Glomerular visceral epithelial cell (primary cell): Measurements from ENCODE around the gene PABPN1L.
A peak's percentile ranks its signal among the peaks of the same experiment; 100 is the strongest.
"Not testable (repeated sequence)": the region's sequence is repeated elsewhere in the genome, so short reads cannot be mapped to it uniquely, and the experiment has no call there.

Experiments
- DNase-seq: peaks from one replicate; pipeline ENCODE4 v3.0.0-alpha.2; 2016; ENCODE audit errors: extremely low spot score

Gene PABPN1L

GRCh38 chr16:88827727-88828126 is 38.7 kb downstream of the PABPN1L start:
- no peak for DNase-seq

- no peak for DNase-seq
Measured at GRCh38 chr16:88826070-88826840, 40.2 kb downstream of the PABPN1L start.

DNA sequence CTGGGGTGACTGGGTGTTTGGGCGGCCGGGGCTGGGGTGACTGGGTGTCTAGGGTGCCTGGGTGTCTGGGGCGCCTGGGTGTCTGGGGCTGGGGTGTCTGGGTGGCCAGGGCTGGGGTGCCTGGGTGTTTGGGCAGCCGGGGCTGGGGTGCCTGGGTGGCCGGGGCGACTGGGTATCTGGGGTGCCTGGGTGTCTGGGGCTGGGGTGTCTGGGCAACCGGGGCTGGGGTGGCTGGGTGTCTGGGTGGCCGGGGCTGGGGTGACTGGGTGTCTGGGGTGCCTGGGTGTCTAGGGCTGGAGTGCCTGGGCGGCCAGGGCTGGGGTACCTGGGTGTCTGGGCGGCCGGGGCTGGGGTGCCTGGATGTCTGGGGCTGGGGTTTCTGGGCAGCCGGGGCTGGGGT is 41.3 kb downstream of the PABPN1L start:
- DNase-seq = no peak

DNA sequence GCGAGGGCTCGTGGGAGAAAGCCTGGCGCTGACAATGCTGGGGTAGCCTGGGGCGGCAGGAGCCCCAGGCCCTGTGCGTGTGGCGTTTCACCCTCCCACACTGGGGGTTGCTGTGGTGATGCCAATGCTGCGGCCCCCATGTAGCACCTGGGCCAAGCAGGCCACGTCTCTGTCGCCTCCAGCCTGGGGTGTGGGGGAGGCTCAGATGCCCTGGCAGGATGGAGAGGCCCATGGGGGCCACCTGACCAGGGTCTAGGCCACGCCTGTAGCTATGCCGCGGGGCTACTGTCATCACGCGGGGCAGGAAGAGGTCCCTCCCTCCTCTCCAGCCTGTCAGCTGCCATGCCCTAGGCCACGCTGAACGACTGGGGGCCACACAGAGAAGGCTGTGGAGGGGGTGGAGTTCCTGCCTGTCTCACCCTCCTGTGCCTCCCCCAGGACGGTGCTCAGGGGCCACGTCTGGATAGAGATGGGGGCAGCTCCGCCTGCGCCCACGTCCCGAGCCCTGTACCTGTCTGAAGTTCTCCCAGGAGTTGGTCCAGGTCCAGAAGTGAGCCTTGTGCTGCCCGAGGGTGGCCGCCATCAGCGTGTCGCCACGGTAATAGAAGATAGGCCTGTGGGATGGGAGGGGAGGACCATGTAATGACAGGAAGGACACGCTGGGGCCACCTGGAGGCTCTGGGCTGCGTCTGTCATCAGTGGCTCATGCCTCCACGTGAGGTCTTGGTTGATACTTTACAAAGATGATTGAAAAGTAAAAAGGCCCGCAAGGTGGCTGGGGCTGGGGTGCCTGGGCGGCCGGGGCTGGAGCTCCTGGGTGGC is 42.0 kb downstream of the PABPN1L start:
- no peak for DNase-seq

- not testable (repeated sequence) for DNase-seq
Measured at GRCh38 chr16:88823646-88824045, 42.8 kb downstream of the PABPN1L start.

GRCh38 chr16:88822281-88823040 is 44.0 kb downstream of the PABPN1L start:
- DNase-seq = no peak

DNA sequence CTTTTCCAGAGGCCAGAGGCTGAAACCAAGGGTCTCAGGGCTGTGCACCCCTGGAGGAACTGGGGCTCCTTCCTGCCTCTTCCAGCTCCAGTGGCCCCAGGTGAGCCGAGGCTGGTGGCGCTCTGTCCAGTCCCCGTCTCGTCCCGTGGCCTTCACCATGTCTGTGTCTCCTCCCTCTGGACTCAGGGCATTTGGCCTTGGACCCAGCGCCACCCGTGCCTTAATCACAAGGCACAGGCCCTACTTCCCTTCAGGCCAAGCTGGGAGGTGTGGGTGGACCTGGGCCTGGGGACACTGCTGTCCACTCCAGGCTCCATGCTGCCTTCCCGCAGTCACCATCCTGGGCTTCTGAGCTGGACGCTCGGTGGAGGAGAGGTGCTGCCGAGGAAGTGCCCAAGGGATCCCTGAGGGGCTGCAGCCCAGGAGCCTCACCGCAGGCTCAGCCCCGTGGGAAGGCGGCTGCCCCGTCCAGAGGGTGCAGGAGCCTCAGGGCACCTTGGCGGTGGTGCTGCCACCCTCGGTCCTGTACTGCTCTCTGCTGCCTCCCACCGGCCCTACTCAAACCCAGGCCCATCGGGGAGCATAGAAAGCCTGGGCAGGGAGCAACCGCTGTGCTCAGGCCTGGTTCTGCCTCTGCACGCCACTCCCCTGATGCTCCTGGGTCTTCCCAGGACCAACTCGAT is 45.2 kb downstream of the PABPN1L start:
- DNase-seq = no peak

DNA sequence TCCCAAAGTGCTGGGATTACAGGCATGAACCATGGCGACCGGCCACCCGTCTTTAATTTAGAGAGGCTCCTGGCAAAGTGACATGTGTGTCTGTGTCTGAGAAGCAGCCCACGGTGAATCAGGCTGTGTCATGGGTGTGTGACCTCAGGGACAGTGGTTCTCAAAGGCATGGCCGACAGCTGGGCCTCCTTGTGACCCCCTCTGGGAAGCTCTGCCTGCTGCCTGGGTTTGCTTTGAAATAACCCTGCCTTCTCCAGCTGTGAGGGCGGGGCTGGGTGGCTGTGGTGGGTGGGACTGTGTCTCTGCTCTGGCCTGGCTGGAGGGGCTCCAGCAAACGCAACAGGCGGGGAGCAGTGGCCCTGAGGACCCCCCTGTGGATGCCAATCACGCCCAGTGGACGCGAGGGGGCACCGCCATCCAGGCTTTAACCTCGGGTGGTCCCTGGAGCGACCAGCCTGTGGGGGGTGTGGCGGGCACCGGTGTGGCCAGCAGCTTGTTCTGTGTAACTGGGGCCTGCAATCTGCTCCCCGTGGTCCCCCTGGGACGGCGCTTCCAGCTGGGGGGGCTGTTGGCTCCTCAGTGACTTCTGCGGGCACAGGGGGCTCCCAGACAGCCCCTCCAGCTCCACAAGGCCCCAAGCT is 46.0 kb downstream of the PABPN1L start:
- no peak for DNase-seq

- DNase-seq = no peak
Measured at GRCh38 chr16:88819126-88819525, 47.3 kb downstream of the PABPN1L start.

- no peak for DNase-seq
Measured at GRCh38 chr16:88818575-88818874, 47.9 kb downstream of the PABPN1L start.

- no peak for DNase-seq
Measured at GRCh38 chr16:88817785-88818574, 48.5 kb downstream of the PABPN1L start.

- no peak for DNase-seq
Measured at GRCh38 chr16:88816736-88817535, 49.5 kb downstream of the PABPN1L start.

DNA sequence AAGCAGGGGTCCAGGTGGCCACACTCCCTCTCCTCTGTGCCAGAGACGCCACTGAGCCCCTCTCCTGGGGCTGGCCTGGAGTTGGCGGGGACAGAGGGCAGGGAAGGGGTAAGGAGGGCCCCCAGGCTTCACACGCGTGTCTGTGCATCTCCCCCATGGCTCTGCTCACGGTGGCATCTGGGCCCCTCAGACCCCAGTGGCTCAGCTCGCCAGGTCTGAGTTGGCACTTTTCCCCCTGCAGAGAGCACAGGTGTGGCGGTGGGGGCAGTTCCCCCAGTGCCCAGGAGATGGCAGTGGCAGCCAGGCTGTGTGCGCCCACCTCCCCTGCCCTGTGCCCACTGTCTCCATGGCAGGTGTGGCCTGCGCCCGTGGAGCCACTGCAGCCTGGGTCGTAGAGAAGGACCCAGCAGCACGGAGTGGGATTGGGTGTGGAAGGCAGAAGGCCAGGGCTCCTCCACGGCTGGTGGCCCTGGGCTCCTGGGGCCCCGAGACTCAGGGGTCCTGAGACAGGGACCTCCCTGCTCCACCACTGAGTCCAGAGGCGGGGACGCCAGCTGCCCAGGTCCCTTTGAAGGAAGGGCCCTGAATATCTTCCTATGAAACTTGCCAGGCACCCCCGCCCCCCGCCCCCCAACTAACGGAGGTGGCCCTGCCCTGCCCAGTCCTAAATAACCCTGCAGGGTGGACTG is 50.4 kb downstream of the PABPN1L start:
- peak; percentile 45 for DNase-seq

DNA sequence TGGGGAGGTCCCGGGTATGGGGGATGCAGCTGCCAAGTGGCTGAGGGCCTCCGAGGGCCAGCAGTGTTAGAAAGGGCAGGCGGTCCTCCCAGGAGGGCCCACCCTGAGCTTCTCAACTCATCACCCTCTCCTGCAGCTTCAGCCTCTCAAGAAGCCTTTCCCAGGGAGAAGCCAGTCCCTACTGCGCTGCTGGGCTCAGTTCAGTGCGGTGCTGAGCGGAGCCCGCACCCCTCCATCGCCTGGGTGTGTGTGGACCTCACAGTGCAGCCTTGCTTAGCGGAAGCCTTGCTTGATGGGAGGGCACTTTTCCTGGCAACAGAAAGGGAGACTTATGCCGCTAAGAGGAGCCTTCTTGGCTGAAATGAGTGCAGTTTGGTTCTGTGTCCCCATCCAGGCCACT is 51.2 kb downstream of the PABPN1L start:
- no peak for DNase-seq

GRCh38 chr16:88814144-88814502 is 52.3 kb downstream of the PABPN1L start:
- no peak for DNase-seq
